Tracheal epithelial cell (primary cell): Measurements from ENCODE around the gene AFM. TPM values are rescaled to one million over a fixed set of nuclear protein-coding genes. Genes with fewer than 3 reads are reported as not detected.

ENCODE experiments used
- total RNA-seq: library from RNA; depleted of rRNA; stranded (reverse); fragments of >200 nt; gene quantifications from 2 replicates; pipeline ENCODE4 v1.2.1, GENCODE V29; 2014

The AFM gene
- not detected in 2 replicates for total RNA-seq

GRCh38 chr4:73481358-73481757 is at the start of gene AFM:
Gene AFM, plus strand, starts transcription at chr4:73481745. Its CDS starts 31 bp downstream, at chr4:73481776.

GRCh38 chr4:73435984-73436383 is 45.6 kb upstream of the AFM start, which contains the start of gene AFP:
Gene AFP, plus strand, starts transcription at chr4:73436221. Its CDS starts 42 bp downstream, at chr4:73436263.

Other genes starting within 250 kb of the AFM start
- 36.4 and 42.7 TPM in 2 replicates for gene ANKRD17, start 222.9 kb upstream of the AFM start, total RNA-seq
- 0.24 TPM in 1 of 2 replicates, not detected in the other for gene ALB, start 77.5 kb upstream of the AFM start, total RNA-seq
- gene AFP, start 45.5 kb upstream of the AFM start, total RNA-seq, result not detected in 2 replicates
- 3.9 and 7.9 TPM in 2 replicates for gene RASSF6, start 138.7 kb downstream of the AFM start, total RNA-seq